GM12878 (cell line): ENCODE data around the gene CTNNA3. TPM values are rescaled to one million over a fixed set of nuclear protein-coding genes. Genes with fewer than 3 reads are reported as not detected.
"Not testable (repeated sequence)": the region's sequence is repeated elsewhere in the genome, so short reads cannot be mapped to it uniquely, and the experiment has no call there.

Experiments used
- ATAC-seq: fragments of 200-7000 bp; cut with Tn5 transposase; 3 replicates; pipeline ENCODE4 v1.9.1; 2020; ENCODE audit warnings: mild to moderate bottlenecking, moderate library complexity
- BruUV-seq: library from RNA; stranded (reverse); fragments of 400-500 nt; replicated peaks from 2 replicates; lab custom pipeline; 2021; lab: Mats Ljungman, UMichigan
- CTCF ChIA-PET: fragments of 300-600 bp; sonication (Branson Sonifier 250); formaldehyde crosslinking; extraction: SDS; loops from one replicate; lab custom pipeline; 2021; ENCODE audit warnings: inconsistent platforms; lab: Yijun Ruan, JAX
- POLR2A ChIA-PET: fragments of 350-600 bp; formaldehyde crosslinking; extraction: SDS; loops from one replicate; lab custom pipeline; 2021; ENCODE audit warnings: inconsistent platforms; lab: Charles Lee
- RAD21 ChIA-PET: fragments of 300-600 bp; sonication (Branson Sonifier 250); formaldehyde crosslinking; loops from one replicate; lab custom pipeline; 2023; ENCODE audit warnings: antibody characterized with exemption; ENCODE audit not compliant: unreplicated experiment; lab: Charles Lee
- SMC1A ChIA-PET: fragments of 300-600 bp; sonication (Branson Sonifier 250); formaldehyde crosslinking; loops from one replicate; lab custom pipeline; 2023; ENCODE audit not compliant: unreplicated experiment, uncharacterized antibody; lab: Charles Lee
- DNase-seq: peaks from one replicate; pipeline ENCODE4 v3.0.0-alpha.2; 2011; ENCODE audit warnings: low read depth, low spot score
- FAIRE-seq: peaks from 3 replicates; lab custom pipeline; 2011; peaks lifted over from hg19 to GRCh38; lab: Jason Lieb, UNC
- H2AFZ ChIP-seq: 2 replicates; pipeline ENCODE4 v1.6.0; 2011; ENCODE audit warnings: low read depth, low read length, control low read depth; ENCODE audit not compliant: control insufficient read depth
- H3K27ac ChIP-seq: 2 replicates; pipeline ENCODE4 v1.5.1; 2011; ENCODE audit warnings: control low read depth; ENCODE audit not compliant: control insufficient read depth, insufficient read depth
- H3K27me3 ChIP-seq, 2 experiments: replicated peaks in 1 of 2; 2 replicates each; pipeline versions ENCODE4 v1.6.0 to v1.6.1; 2011; ENCODE audit warnings: low read length in 1 of 2; ENCODE audit not compliant: control insufficient read depth in 2 of 2, insufficient read depth in 2 of 2
- H3K36me3 ChIP-seq, 2 experiments: 2 replicates each; pipeline ENCODE4 v1.5.1; 2011; ENCODE audit warnings: low read length in 1 of 2; ENCODE audit not compliant: control insufficient read depth in 2 of 2, insufficient read depth in 2 of 2
- H3K4me1 ChIP-seq: 2 replicates; pipeline ENCODE4 v1.6.1; 2011; ENCODE audit warnings: mild to moderate bottlenecking, low read length, moderate library complexity, mixed read lengths; ENCODE audit not compliant: control insufficient read depth, insufficient read depth
- H3K4me2 ChIP-seq: 2 replicates; pipeline ENCODE4 v1.6.0; 2011; ENCODE audit warnings: control low read depth; ENCODE audit not compliant: control insufficient read depth, insufficient read depth
- H3K4me3 ChIP-seq: fragments of 200-600 bp; sonication (generic); 2 replicates; pipeline ENCODE4 v1.5.1; 2016
- H3K79me2 ChIP-seq: 2 replicates; pipeline ENCODE4 v1.6.0; 2011; ENCODE audit warnings: low read length; ENCODE audit not compliant: control insufficient read depth, insufficient read depth
- H3K9ac ChIP-seq: 2 replicates; pipeline ENCODE4 v1.8.0; 2011; ENCODE audit warnings: low read length, control low read depth, mixed read lengths; ENCODE audit not compliant: control insufficient read depth, insufficient read depth
- H3K9me3 ChIP-seq: replicated peaks from 3 replicates; pipeline ENCODE4 v1.5.1; 2011; ENCODE audit warnings: mild to moderate bottlenecking, low read length; ENCODE audit not compliant: control insufficient read depth, insufficient read depth
- H4K20me1 ChIP-seq: 2 replicates; pipeline ENCODE4 v1.6.0; 2011; ENCODE audit not compliant: control insufficient read depth, insufficient read depth
- E4F1 ChIP-seq: fragments of 450-650 bp; IDR thresholded peaks from 2 replicates; pipeline ENCODE4 v1.6.1; 2018; ENCODE audit warnings: borderline replicate concordance, mild to moderate bottlenecking; ENCODE audit not compliant: partially characterized antibody
- WGBS: methylation state at CpG from one replicate; pipeline ENCODE4 v1.1.6; 2016; ENCODE audit warnings: low lambda C conversion rate; ENCODE audit not compliant: insufficient replicate concordance, insufficient coverage; ENCODE audit errors: missing lambda C conversion rate; 5-methylcytosine and 5-hydroxymethylcytosine counted together
- in situ Hi-C: fragments of 300-500 bp; cut with MboI; formaldehyde crosslinking; loops from 9 replicates; pipeline ENCODE4 v1.14.3; 2018; ENCODE audit warnings: mixed read lengths
- intact Hi-C: fragments of 100-400 bp; cut with micrococcal nuclease; formaldehyde crosslinking; loops from one replicate; pipeline ENCODE4 v1.14.2; 2022; ENCODE audit not compliant: unreplicated experiment
- polyA plus RNA-seq, 11 experiments: library from polyadenylated mRNA; depleted of rRNA in 4 of 11; unstranded in 6 of 11; stranded (reverse) in 5 of 11; fragments of >200 nt; fragmentation: Nextera tagmentation in 4 of 11; fragmentation: Illumina TruSeq in 1 of 11; extraction: Ambion mirVana in 4 of 11; extraction: Trizol in 1 of 11; gene quantifications; 1 replicate in 1 of 11; 2 replicates in 10 of 11; pipeline versions ENCODE4 v1.2.1 to v1.2.3, GENCODE V29; 2011 to 2016; ENCODE audit warnings: inconsistent platforms in 2 of 11, missing spikeins in 2 of 11, low read depth in 1 of 11
- total RNA-seq, 4 experiments: library from RNA; depleted of rRNA in 3 of 4; stranded (reverse); fragments of >200 nt in 3 of 4; fragmentation: Illumina TruSeq in 1 of 4; extraction: Trizol in 1 of 4; gene quantifications; 2 replicates each; pipeline versions ENCODE4 v1.2.1 to v1.2.3, GENCODE V29; 2013 to 2021

Gene CTNNA3
- total and polyA plus RNA-seq, 10 of the 15 experiments (the other 5 are each of a cell fraction or from before 2014, with no cell fraction given) = under 0.01 to 4.5 (median 0.22) TPM; not detected in 2

GRCh38 chr10:66336791-66337190, 1359.2 kb downstream of the CTNNA3 start:
- no peak overlapping the region for H3K4me3 ChIP-seq
- H3K79me2 ChIP-seq = no peaks in the 10 kb centered on the region
- no peaks in the 10 kb centered on the region for H3K27me3 ChIP-seq
- no TSS peak for BruUV-seq
- FAIRE-seq (no peak), DNase-seq (no peak), ATAC-seq (no peak)
- no peaks in the 10 kb centered on the region for H4K20me1 ChIP-seq
- POLR2A ChIA-PET = no interaction called here
- no peaks in the 10 kb centered on the region for H3K4me1 ChIP-seq
- CTCF ChIA-PET = no interaction called here
- H3K9me3 ChIP-seq = no peaks in the 10 kb centered on the region
- intact Hi-C loops = no loop called here
- H3K9ac ChIP-seq = no peak overlapping the region
- SMC1A ChIA-PET = no interaction called here
- RAD21 ChIA-PET = interaction anchor here (0.5 kb wide), 1 partner anchor 18 kb away, joined by 3 read pairs; no protein-coding TSS in a partner anchor
- no peak overlapping the region for H3K4me2 ChIP-seq
- H2AFZ ChIP-seq = no peak overlapping the region
- TF ChIP-seq E4F1 = no peak
- no peak overlapping the region for H3K27ac ChIP-seq
- H3K36me3 ChIP-seq = no peaks in the 10 kb centered on the region
- in situ Hi-C loops = no loop called here

GRCh38 chr10:66335753-66336152, 1360.2 kb downstream of the CTNNA3 start:
- H3K79me2 ChIP-seq, H3K27ac ChIP-seq, H2AFZ ChIP-seq, H3K4me3 ChIP-seq, RAD21 ChIA-PET, H3K9ac ChIP-seq, in situ Hi-C loops, SMC1A ChIA-PET, H3K4me2 ChIP-seq, DNase-seq, FAIRE-seq, H4K20me1 ChIP-seq, CTCF ChIA-PET, BruUV-seq, H3K36me3 ChIP-seq, H3K4me1 ChIP-seq, H3K27me3 ChIP-seq, intact Hi-C loops, H3K9me3 ChIP-seq, ATAC-seq, POLR2A ChIA-PET: not testable (repeated sequence)
- 48% methylated on average over 8 of the region's 8 CpGs for WGBS
